ENCODE results near the gene BPI. TPM values are rescaled to one million over a fixed set of nuclear protein-coding genes. Genes with fewer than 3 reads are reported as not detected.
A peak's percentile ranks its signal among the peaks of the same experiment; 100 is the strongest.

BPI gene
- total RNA-seq, 1 experiment from 2014 or later: not detected

DNA sequence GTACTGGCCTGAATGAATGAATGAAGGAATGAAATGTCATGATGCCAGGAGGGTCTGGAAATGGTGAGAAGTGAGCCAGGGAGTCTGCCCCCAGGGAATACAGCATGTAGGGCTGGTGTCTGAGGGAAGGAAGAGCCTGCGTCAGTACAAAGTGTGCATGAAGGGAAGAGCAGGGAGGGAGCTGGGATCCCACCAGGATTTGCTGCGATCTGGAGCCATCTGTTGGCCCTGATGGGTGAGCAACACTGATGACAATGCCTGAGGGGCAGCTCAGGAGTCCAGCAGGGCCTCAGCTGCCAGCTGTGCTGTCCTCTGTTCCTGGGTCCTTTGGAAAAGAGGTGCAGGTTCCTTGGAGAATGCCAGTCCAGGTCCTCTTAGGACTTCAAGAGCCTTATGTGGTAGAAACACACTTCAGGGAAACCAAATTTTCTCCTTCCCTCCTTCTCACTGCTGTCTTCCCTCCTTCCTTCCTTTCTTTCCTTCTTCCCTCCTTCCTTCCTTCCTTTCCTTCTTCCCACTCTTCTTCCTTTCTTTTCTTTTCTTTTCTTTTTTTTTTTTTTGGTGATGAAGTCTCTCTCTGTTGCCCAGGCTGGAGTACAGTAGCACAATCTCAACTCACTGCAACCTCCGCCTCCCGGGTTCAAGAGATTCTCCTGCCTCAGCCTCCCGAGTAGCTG is 11.5 kb downstream of the BPI start:
- no peaks in the 10 kb centered on the region for H3K4me1 ChIP-seq (ENCODE audit: insufficient read depth, low read length)
- no peak overlapping the region for H3K4me2 ChIP-seq (ENCODE audit: insufficient read depth, insufficient read length, low read length)
- H3K56ac ChIP-seq (ENCODE audit: insufficient read length, low read depth, low read length): no peak overlapping the region
- H4K91ac ChIP-seq (ENCODE audit: insufficient read length, low read depth, low read length): no peak overlapping the region
- H3K14ac ChIP-seq (ENCODE audit: insufficient read depth, low read length): no peak overlapping the region
- H3K36me3 Mint-ChIP-seq (ENCODE audit: insufficient read depth in 1 of 3, low read depth in 3 of 3): no peaks in the 10 kb centered on the region
- H2AK5ac ChIP-seq (ENCODE audit: insufficient read length, low read length): no peak overlapping the region
- H3K4me1 Mint-ChIP-seq: peaks cover 2 to 3% of the 10 kb centered on the region in 2 experiments; a peak in 1 of 4 replicates
- H3K23ac ChIP-seq (ENCODE audit: insufficient read length, low read depth, low read length): no peak overlapping the region
- no peak overlapping the region for H3K27ac Mint-ChIP-seq
- no peak overlapping the region for H3K4ac ChIP-seq (ENCODE audit: low read depth, low read length)
- no peak overlapping the region for H2BK12ac ChIP-seq (ENCODE audit: insufficient read length, low read depth, low read length)
- H2BK5ac ChIP-seq (ENCODE audit: insufficient read length, low read length): no peak overlapping the region
- H3K18ac ChIP-seq (ENCODE audit: insufficient read length, low read depth, low read length): no peak overlapping the region
- peaks cover 30% of the 10 kb centered on the region for H3K27me3 Mint-ChIP-seq (ENCODE audit: low read depth)
- no peaks in the 10 kb centered on the region for H3K9me3 Mint-ChIP-seq
- H3K27me3 ChIP-seq (ENCODE audit: insufficient read depth, low read length): no peaks in the 10 kb centered on the region
- H3K9ac ChIP-seq (ENCODE audit: extremely low read depth, insufficient read length, low read length): no peak overlapping the region
- no peak overlapping the region for H3K4me3 Mint-ChIP-seq
- H4K8ac ChIP-seq (replicated peaks; ENCODE audit: insufficient read length, low read depth, low read length): no peak overlapping the region
- no peaks in the 10 kb centered on the region for H3K9me3 ChIP-seq (ENCODE audit: control insufficient read depth, low read depth, low read length)
- H3K23me2 ChIP-seq (ENCODE audit: insufficient read length, low read depth, low read length, poor library complexity, severe bottlenecking): no peaks in the 10 kb centered on the region
- no peak overlapping the region for H2BK120ac ChIP-seq (ENCODE audit: low read depth, low read length, poor library complexity, severe bottlenecking)
- DNase-seq: no peak
- no peak overlapping the region for H2BK20ac ChIP-seq (ENCODE audit: low read depth, low read length, poor library complexity, severe bottlenecking)
- WGBS (ENCODE audit: extremely low coverage, insufficient read length, low lambda C conversion rate): no CpG with 5 or more reads among the region's 5 CpGs
- H4K20me1 ChIP-seq (ENCODE audit: control insufficient read depth, insufficient read depth, insufficient read length): no peaks in the 10 kb centered on the region
- H3T11ph ChIP-seq (ENCODE audit: low read length): no peak overlapping the region
- no peaks in the 10 kb centered on the region for H3K79me1 ChIP-seq (ENCODE audit: insufficient read depth, low read depth, low read length, poor library complexity, severe bottlenecking)
- H2BK15ac ChIP-seq (ENCODE audit: low read depth, low read length): no peak overlapping the region
- H3K79me2 ChIP-seq (ENCODE audit: insufficient read depth, low read length): no peaks in the 10 kb centered on the region
- H3K27ac ChIP-seq (ENCODE audit: insufficient read length, low read depth, low read length): no peak overlapping the region
- H4K5ac ChIP-seq (ENCODE audit: insufficient read length, low read depth, low read length): no peak overlapping the region
- H2AFZ ChIP-seq (ENCODE audit: low read length): no peak overlapping the region
- TF ChIP-seq, protein P1, sequence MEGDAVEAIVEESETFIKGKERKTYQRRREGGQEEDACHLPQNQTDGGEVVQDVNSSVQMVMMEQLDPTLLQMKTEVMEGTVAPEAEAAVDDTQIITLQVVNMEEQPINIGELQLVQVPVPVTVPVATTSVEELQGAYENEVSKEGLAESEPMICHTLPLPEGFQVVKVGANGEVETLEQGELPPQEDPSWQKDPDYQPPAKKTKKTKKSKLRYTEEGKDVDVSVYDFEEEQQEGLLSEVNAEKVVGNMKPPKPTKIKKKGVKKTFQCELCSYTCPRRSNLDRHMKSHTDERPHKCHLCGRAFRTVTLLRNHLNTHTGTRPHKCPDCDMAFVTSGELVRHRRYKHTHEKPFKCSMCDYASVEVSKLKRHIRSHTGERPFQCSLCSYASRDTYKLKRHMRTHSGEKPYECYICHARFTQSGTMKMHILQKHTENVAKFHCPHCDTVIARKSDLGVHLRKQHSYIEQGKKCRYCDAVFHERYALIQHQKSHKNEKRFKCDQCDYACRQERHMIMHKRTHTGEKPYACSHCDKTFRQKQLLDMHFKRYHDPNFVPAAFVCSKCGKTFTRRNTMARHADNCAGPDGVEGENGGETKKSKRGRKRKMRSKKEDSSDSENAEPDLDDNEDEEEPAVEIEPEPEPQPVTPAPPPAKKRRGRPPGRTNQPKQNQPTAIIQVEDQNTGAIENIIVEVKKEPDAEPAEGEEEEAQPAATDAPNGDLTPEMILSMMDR (conservative IDR thresholded peaks at IDR 0.05): peak; percentile 27; the same call in 1 of the 3 replicates
